Activated CD4-positive, alpha-beta T cell treated with anti-CD3 and anti-CD28 coated beads for 4 hours (primary cell): ENCODE data around the gene TCTN1.
A peak's percentile ranks its signal among the peaks of the same experiment; 100 is the strongest.

Experiments
- DNase-seq, 2 donors: peaks; one replicate each; pipeline ENCODE4 v3.0.0-alpha.2; 2020

The TCTN1 gene

DNA sequence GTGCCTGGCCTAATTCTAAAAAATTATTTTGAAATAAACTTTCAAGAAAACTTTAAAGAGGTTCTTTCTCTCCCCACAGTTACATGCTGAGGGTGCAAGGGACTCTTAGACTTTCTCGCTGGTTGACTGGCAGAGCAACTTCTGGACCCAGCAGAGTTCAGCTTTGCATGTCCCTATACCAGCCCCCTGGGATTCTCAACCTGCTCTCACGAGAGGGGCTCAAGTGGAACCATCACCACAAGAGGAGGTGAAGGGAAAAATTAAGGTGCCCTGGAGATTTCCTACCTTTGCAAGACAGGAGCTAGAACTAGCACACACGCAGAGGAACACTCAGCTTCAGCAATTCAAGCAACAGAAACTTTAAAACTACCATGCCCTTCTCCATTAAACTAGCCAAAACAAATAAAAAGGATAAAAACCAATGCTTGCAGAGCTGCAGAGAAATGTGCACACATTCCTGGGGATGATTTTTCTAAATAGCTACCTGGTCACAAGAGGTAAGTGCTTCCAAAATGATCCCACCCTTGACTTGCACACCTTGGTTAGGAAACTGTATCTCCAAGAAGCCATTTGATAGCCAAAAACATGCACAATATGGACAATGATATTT lies 72.5 kb downstream of the TCTN1 start:
- no peak for DNase-seq

GRCh38 chr12:110687396-110688169 lies 73.7 kb downstream of the TCTN1 start:
- no peak for DNase-seq

- peak in 1 of 2 donors; percentile 34 for DNase-seq
These were observed 74.7 kb downstream of the TCTN1 start, which contains the start of gene HVCN1 for GRCh38 chr12:110688446-110689280. HVCN1 (minus strand) TSS chr12:110689115; CDS start chr12:110683245, 5,870 bp downstream.

DNA sequence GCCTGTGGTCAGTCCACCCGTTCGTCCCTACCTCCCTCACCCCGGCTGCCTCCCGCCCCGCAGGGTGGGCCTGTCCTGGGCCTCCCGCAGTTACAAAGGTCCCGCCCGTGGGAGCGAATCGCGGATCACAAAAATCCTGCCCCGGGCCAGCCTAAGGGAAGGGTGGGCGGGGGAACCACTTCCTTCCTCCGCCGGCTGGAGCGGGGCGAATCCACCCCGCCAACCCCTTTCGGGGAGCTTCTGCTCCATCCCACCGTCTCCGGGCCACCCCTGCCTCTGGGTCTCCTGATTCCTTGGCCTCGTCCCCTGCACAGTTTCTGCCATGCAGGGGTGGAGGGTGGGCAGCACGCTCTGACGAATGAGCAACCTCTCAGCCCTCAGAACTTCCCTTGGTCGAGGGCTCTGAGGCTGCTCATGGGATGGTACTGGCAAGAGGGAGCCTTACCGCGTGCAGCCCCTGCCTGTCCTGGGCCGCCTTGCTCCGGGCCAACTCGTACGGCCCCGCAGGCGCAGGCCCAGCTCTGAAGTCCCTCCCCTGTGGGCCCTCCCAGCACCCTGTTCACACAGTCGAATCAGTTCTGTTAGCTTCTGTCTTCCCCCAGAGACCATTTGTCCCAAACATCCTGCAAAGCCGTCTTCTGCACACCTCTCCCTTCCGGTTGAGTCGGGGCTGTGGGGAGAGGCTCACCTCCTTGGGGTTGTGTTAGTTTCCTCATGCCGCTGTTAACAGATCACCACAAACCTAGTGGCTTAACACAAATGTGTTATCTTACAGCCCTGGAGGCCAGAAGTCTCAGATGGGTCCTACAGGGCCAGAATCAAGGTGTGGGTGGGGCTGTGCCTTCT lies 75.6 kb downstream of the TCTN1 start:
- DNase-seq: peak; percentile 18 to 35

DNA sequence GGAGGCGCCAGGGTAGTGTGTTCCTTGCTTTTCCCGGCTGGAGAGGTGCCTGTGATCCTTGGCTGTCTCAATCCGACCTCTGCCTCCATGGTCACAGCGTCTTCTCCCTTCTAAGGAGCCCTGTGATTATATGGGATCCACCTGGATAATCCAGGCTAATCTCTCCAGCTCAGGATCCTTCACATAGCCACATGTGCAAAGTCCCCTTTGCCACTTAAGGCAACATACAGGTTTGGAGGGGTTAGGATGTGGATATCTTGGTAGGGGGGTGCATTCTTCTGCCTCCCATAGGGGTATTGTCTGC lies 76.2 kb downstream of the TCTN1 start:
- no peak for DNase-seq

DNA sequence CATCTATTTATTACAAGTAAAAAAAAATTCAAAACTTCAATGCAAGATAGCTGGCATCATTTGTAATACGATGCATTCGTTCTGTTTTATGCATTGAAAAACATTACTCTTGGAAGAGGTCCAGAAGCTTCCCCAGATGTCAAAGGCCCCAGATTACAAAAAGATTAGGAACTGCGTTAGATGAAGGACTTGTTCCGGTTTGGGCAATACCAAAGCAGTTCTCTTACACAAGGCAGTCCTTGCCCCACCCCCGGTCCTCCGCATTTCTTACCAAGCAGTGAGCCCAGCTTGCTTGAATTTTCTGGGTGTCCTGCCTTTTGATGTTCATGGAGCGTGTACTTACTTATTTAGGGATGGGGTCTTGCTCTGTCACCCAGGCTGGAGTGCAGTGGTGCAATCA lies 79.8 kb downstream of the TCTN1 start:
- no peak for DNase-seq

DNA sequence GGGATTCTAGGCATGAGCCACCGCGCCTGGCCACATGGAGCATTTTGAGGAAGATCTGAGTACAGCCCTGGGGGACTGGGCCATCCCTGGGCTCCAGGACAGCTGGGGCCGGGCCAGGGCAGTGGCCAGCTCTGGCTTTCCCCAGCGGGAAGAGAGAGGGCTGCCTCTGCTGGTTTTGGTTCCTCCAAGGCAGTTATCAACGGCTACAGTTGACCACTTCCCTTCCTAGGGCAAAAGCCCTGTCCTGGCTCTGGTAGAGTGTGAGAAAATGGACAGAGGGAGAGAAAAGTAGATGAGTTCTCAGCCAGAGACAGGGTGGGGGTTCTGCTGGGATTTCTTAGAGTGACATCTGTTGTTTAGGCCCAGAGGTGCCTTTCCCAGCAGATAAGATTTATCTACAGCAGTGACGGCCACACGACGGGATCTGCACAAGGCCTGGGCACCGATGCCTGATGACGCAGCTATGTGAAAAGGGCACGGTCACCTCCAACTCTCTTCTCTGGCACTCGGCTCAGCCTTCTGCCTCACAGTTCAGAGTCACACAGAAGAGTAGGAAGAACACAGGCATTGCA lies 80.5 kb downstream of the TCTN1 start:
- no peak for DNase-seq

DNA sequence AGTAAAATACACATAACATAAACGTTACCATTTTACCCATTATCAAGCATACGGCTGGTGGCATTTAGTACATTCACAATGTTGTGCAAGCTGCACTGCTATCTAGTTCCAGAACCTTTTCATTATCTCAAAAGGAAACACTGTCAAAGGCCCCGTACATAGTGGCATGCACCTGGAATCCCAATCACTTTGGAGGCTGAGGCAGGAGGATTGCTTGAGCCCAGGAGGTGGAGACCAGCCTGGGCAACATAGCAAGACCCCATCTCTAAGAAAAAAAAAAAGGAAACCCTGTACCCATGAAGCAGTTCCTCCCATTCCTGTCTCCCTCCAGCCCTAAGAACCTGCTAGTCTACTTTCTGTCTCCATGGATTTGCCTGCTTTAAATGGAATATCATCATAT lies 82.4 kb downstream of the TCTN1 start:
- DNase-seq: no peak

DNA sequence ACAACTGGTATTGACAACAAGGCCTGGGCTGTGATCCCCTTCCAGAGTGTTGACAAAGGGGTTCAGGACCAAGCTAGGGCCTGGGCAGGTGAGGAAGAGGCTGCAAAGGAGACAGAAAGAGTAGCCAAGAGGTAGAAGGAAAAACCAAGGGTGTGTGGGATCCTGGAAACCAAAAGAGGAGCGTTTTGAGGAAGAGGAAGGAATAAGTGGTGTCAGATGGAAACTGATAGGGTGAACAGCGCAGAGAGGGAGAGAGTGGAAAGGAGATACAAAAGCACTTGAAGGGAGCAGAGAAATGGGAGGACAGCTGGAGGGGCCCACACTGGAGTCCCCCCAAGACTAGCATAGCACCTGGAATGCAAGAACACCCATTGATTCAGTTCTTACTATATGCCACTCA lies 83.3 kb downstream of the TCTN1 start:
- DNase-seq: no peak

GRCh38 chr12:110698171-110698902 lies 84.4 kb downstream of the TCTN1 start:
- DNase-seq: peak; percentile 67 to 71
